ENCODE measurements around the gene ARL8A.
"Not testable (repeated sequence)": the region's sequence is repeated elsewhere in the genome, so short reads cannot be mapped to it uniquely, and the experiment has no call there.

ARL8A gene

GRCh38 chr1:202144402-202145067, at the start of gene ARL8A:
TSS of gene ARL8A (minus strand) at chr1:202144737. CDS start at chr1:202144572, 165 bp downstream.
- Histone ChIP-seq H3K4me3 (ENCODE audit: low read length in 2 of 2) (peak within 1 kb of the TSS; percentile 65 to 89), H3K9me3 (ENCODE audit: control insufficient read depth in 2 of 2, low read length in 2 of 2) (no peaks in the 10 kb centered on the region), H3K9ac (ENCODE audit: low read depth in 1 of 2, low read length in 2 of 2) (peak within 1 kb of the TSS; percentile 73 to 90), H3K36me3 (ENCODE audit: control insufficient read depth in 2 of 2, insufficient read depth in 2 of 2, low read length in 2 of 2) (no peaks in the 10 kb centered on the region), H3K4me1 (ENCODE audit: control insufficient read depth in 2 of 2, insufficient read depth in 2 of 2, low read length in 2 of 2) (peaks cover 12 to 14% of the 10 kb centered on the region in 2 donors), H3K27me3 (ENCODE audit: control insufficient read depth in 2 of 2, insufficient read depth in 2 of 2, low read length in 2 of 2) (no peaks in the 10 kb centered on the region), H3K27ac (ENCODE audit: low read depth in 2 of 2, low read length in 2 of 2) (peak within 1 kb of the TSS; percentile 53 to 75)

- H3K36me3 ChIP-seq (ENCODE audit: control insufficient read depth in 2 of 2, insufficient read depth in 2 of 2, low read length in 2 of 2), result no peaks in the 10 kb centered on the region
- H3K27ac ChIP-seq (ENCODE audit: low read depth in 2 of 2, low read length in 2 of 2), result no peak overlapping the region
- peaks cover 0 to 5% of the 10 kb centered on the region in 2 donors for H3K27me3 ChIP-seq (ENCODE audit: control insufficient read depth in 2 of 2, insufficient read depth in 2 of 2, low read length in 2 of 2)
- peak overlapping the region in 1 of 2 donors; percentile 51 for H3K9ac ChIP-seq (ENCODE audit: low read depth in 1 of 2, low read length in 2 of 2)
- H3K4me1 ChIP-seq (ENCODE audit: control insufficient read depth in 2 of 2, insufficient read depth in 2 of 2, low read length in 2 of 2), result peaks cover 14 to 22% of the 10 kb centered on the region in 2 donors
- no peak overlapping the region for H3K4me3 ChIP-seq (ENCODE audit: low read length in 2 of 2)
- no peaks in the 10 kb centered on the region for H3K9me3 ChIP-seq (ENCODE audit: control insufficient read depth in 2 of 2, low read length in 2 of 2)
These were observed 49.8 kb upstream of the ARL8A start for GRCh38 chr1:202194328-202194648.

GRCh38 chr1:202193614-202194327, 49.2 kb upstream of the ARL8A start, which contains the start of gene LGR6:
TSS of gene LGR6 (plus strand) at chr1:202193799. CDS start at chr1:202193990, 191 bp downstream.
- Histone ChIP-seq H3K9me3 (ENCODE audit: control insufficient read depth in 2 of 2, low read length in 2 of 2) (no peaks in the 10 kb centered on the region), H3K4me1 (ENCODE audit: control insufficient read depth in 2 of 2, insufficient read depth in 2 of 2, low read length in 2 of 2) (peaks cover 14 to 17% of the 10 kb centered on the region in 2 donors), H3K27ac (ENCODE audit: low read depth in 2 of 2, low read length in 2 of 2) (no peak within 1 kb of the TSS), H3K36me3 (ENCODE audit: control insufficient read depth in 2 of 2, insufficient read depth in 2 of 2, low read length in 2 of 2) (no peaks in the 10 kb centered on the region), H3K9ac (ENCODE audit: low read depth in 1 of 2, low read length in 2 of 2) (peak within 1 kb of the TSS; percentile 38 to 51), H3K4me3 (ENCODE audit: low read length in 2 of 2) (peak within 1 kb of the TSS; percentile 37 to 46), H3K27me3 (ENCODE audit: control insufficient read depth in 2 of 2, insufficient read depth in 2 of 2, low read length in 2 of 2) (peaks cover 0 to 5% of the 10 kb centered on the region in 2 donors)

GRCh38 chr1:202192770-202193613, 48.5 kb upstream of the ARL8A start:
- Histone ChIP-seq H3K36me3 (ENCODE audit: control insufficient read depth in 2 of 2, insufficient read depth in 2 of 2, low read length in 2 of 2) (no peaks in the 10 kb centered on the region), H3K9me3 (ENCODE audit: control insufficient read depth in 2 of 2, low read length in 2 of 2) (no peaks in the 10 kb centered on the region), H3K9ac (ENCODE audit: low read depth in 1 of 2, low read length in 2 of 2) (peak overlapping the region; percentile 38 to 51), H3K4me1 (ENCODE audit: control insufficient read depth in 2 of 2, insufficient read depth in 2 of 2, low read length in 2 of 2) (peaks cover 11 to 14% of the 10 kb centered on the region in 2 donors), H3K27me3 (ENCODE audit: control insufficient read depth in 2 of 2, insufficient read depth in 2 of 2, low read length in 2 of 2) (peaks cover 0 to 5% of the 10 kb centered on the region in 2 donors), H3K27ac (ENCODE audit: low read depth in 2 of 2, low read length in 2 of 2) (no peak overlapping the region), H3K4me3 (ENCODE audit: low read length in 2 of 2) (peak overlapping the region; percentile 37 to 46)

GRCh38 chr1:202191391-202191790, 46.9 kb upstream of the ARL8A start:
- H3K9ac ChIP-seq (ENCODE audit: low read depth in 1 of 2, low read length in 2 of 2); H3K27me3 ChIP-seq (ENCODE audit: control insufficient read depth in 2 of 2, insufficient read depth in 2 of 2, low read length in 2 of 2); H3K27ac ChIP-seq (ENCODE audit: low read depth in 2 of 2, low read length in 2 of 2); H3K4me3 ChIP-seq (ENCODE audit: low read length in 2 of 2); H3K9me3 ChIP-seq (ENCODE audit: control insufficient read depth in 2 of 2, low read length in 2 of 2); H3K36me3 ChIP-seq (ENCODE audit: control insufficient read depth in 2 of 2, insufficient read depth in 2 of 2, low read length in 2 of 2): not testable (repeated sequence)
- peaks cover 8 to 22% of the 10 kb centered on the region in 2 donors for H3K4me1 ChIP-seq (ENCODE audit: control insufficient read depth in 2 of 2, insufficient read depth in 2 of 2, low read length in 2 of 2)

GRCh38 chr1:202189918-202190715, 45.6 kb upstream of the ARL8A start:
- Histone ChIP-seq H3K27ac (ENCODE audit: low read depth in 2 of 2, low read length in 2 of 2) (no peak overlapping the region), H3K4me1 (ENCODE audit: control insufficient read depth in 2 of 2, insufficient read depth in 2 of 2, low read length in 2 of 2) (peaks cover 8 to 23% of the 10 kb centered on the region in 2 donors), H3K27me3 (ENCODE audit: control insufficient read depth in 2 of 2, insufficient read depth in 2 of 2, low read length in 2 of 2) (peaks cover 0 to 5% of the 10 kb centered on the region in 2 donors), H3K4me3 (ENCODE audit: low read length in 2 of 2) (no peak overlapping the region), H3K9me3 (ENCODE audit: control insufficient read depth in 2 of 2, low read length in 2 of 2) (no peaks in the 10 kb centered on the region), H3K36me3 (ENCODE audit: control insufficient read depth in 2 of 2, insufficient read depth in 2 of 2, low read length in 2 of 2) (no peaks in the 10 kb centered on the region), H3K9ac (ENCODE audit: low read depth in 1 of 2, low read length in 2 of 2) (no peak overlapping the region)

- H3K4me3 ChIP-seq (ENCODE audit: low read length in 2 of 2), result no peak overlapping the region
- H3K36me3 ChIP-seq (ENCODE audit: control insufficient read depth in 2 of 2, insufficient read depth in 2 of 2, low read length in 2 of 2), result no peaks in the 10 kb centered on the region
- no peak overlapping the region for H3K27ac ChIP-seq (ENCODE audit: low read depth in 2 of 2, low read length in 2 of 2)
- H3K27me3 ChIP-seq (ENCODE audit: control insufficient read depth in 2 of 2, insufficient read depth in 2 of 2, low read length in 2 of 2), result peaks cover 0 to 3% of the 10 kb centered on the region in 2 donors
- H3K9ac ChIP-seq (ENCODE audit: low read depth in 1 of 2, low read length in 2 of 2), result no peak overlapping the region
- H3K9me3 ChIP-seq (ENCODE audit: control insufficient read depth in 2 of 2, low read length in 2 of 2), result no peaks in the 10 kb centered on the region
- peaks cover 8 to 24% of the 10 kb centered on the region in 2 donors for H3K4me1 ChIP-seq (ENCODE audit: control insufficient read depth in 2 of 2, insufficient read depth in 2 of 2, low read length in 2 of 2)
These were observed 44.7 kb upstream of the ARL8A start for GRCh38 chr1:202189001-202189790.

GRCh38 chr1:202187697-202188407, 43.3 kb upstream of the ARL8A start:
- Histone ChIP-seq H3K27me3 (ENCODE audit: control insufficient read depth in 2 of 2, insufficient read depth in 2 of 2, low read length in 2 of 2) (no peaks in the 10 kb centered on the region), H3K4me3 (ENCODE audit: low read length in 2 of 2) (no peak overlapping the region), H3K9ac (ENCODE audit: low read depth in 1 of 2, low read length in 2 of 2) (no peak overlapping the region), H3K36me3 (ENCODE audit: control insufficient read depth in 2 of 2, insufficient read depth in 2 of 2, low read length in 2 of 2) (no peaks in the 10 kb centered on the region), H3K9me3 (ENCODE audit: control insufficient read depth in 2 of 2, low read length in 2 of 2) (no peaks in the 10 kb centered on the region), H3K4me1 (ENCODE audit: control insufficient read depth in 2 of 2, insufficient read depth in 2 of 2, low read length in 2 of 2) (peaks cover 3 to 15% of the 10 kb centered on the region in 2 donors), H3K27ac (ENCODE audit: low read depth in 2 of 2, low read length in 2 of 2) (no peak overlapping the region)
